HG03571 (cell line): ENCODE data around the gene DTL.

ENCODE experiments used
- ATAC-seq: cut with Tn5 transposase; IDR thresholded peaks from one replicate; pipeline ENCODE4 v1.9.1; 2021; ENCODE audit not compliant: unreplicated experiment

Gene DTL

DNA sequence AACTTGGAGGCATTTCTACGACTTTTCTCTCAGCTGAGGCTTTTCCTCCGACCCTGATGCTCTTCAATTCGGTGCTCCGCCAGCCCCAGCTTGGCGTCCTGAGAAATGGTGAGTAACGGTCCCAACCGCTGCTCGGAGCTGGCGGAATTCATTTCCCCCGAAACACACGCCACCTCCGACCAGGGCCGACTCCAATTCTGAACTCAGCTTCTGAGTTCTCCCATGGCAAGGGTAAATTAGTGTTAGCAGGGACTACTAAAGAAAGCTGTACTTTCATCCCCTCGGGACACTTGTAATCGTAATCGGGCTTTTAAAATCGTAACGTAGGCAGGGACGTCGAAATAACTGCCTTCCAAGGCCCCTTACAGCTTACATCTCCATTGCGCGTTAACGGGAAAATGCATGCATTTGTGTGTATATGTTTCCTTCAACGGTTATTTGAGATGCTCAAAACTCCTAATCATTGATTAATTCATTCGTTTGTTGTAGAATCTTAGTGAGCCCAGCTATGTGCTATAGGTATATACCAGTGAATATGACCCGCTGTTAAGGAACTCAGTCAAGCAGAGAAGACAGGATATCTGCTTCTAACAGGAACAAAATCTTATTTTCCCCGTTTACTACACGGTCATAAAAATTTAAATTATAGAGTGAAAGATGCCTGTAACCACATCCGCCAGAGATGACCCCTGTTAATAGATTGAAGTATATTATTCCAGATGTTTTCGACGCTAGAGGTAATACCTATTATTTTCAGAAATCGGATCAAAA lies 472 bp downstream of the DTL start:
- peak; percentile 15 for ATAC-seq

DNA sequence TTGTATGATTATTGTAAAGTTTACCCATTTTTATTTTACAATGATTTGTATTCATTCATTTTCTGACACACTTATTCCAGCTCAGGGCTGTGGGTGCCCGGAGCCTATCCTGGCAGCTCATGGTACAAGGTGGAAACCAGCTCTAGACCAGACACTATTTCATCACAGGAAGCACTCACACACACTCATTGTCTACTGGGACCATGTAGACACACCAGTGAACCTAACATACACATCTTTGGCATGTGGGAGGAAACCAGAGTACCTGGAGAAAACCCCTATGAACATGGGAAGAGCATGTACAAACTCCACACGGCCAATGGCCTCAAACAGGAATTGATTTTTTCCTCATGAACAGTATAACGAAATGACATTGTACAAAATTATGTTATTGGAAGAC lies 2.4 kb downstream of the DTL start:
- ATAC-seq, result no peak

DNA sequence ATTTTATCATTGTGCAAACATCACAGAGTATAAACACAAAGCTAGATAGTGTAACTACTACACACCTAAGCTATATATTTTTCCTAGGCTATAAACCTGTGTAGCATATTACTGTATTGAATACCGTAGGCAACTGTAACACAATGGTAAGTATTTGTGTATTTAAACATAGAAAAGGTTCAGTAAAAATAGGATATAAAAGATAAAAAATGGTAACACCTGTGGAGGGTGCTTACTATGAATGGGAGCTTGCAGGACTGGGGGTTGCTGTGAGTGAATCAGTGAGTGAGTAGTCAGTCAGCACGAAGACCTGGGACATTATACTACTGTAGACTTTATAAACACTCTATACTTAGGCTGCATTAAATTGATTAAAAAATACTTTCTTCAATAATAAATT lies 4.1 kb downstream of the DTL start:
- ATAC-seq, result no peak

DNA sequence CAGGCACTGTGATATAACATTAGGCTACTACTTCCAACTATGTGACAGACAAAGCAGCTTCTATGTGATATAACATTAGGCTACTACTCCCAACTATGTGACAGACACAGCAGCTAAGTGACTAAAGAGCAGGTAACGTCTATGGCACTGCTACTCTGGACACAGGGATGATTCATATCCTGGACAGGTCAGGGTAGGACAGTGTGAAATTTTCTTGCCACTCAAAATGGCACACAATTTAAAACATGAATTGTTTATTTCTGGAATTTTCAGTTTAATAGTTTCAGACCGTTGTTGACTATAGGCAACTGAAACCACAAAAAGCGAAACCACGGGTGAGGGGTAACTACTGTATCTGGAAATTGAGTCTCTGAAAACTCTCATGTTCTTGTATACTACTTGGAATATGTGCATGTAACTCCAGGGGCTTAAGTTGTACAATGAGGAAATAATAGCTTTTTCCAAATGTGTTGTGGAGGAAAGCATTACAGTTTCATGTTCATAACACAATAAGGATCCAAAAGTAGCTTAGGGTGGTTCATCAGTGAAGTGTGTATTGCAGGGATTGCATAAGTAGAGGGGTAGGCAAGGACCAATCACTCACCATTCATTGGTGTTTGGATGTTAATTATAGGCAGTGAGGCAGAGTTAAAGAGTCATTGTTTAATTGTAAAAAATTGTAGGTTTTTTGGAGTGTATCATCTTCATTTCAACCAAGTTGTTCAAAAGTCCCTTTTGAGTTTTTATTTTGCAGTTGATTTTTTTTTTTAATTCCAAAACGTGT lies 5.3 kb downstream of the DTL start:
- no peak for ATAC-seq

DNA sequence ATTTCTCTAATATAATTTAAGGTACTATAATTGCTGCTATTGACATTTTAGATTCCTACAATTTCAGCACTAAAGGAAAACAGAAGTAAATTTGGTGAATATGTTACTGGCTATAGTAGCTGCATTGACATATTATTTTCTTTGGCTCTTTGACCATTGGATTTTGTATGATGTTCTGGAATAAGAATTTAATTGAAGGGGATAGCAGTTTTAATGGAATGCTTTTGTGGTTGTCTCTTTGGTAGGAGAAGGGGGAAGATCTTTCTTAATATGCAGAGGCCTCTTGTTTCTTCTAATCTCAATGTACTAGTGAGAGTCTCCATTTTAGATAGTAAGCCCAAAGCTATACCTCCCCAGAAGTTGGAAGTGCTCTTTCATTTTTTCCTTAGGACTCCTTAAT lies 6.9 kb downstream of the DTL start:
- ATAC-seq, result no peak

DNA sequence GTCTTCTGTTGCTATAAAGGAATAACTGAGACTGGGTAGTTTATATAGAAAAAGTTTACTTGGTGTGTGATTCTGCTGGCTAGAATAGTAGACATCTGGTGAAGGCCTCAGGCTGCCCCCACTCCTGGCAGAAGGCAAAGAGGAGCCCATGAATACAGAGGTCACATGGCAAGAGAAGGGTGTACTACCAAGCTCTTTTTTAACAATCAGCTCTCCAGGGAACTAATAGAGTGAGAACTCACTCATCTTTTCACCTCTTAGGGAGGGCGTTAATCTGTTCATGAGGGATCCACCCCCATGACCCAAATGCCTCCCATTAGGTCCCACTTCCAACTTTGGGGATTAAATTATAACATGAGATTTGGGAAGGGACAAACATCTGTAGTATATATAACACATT lies 9.3 kb downstream of the DTL start:
- no peak for ATAC-seq

DNA sequence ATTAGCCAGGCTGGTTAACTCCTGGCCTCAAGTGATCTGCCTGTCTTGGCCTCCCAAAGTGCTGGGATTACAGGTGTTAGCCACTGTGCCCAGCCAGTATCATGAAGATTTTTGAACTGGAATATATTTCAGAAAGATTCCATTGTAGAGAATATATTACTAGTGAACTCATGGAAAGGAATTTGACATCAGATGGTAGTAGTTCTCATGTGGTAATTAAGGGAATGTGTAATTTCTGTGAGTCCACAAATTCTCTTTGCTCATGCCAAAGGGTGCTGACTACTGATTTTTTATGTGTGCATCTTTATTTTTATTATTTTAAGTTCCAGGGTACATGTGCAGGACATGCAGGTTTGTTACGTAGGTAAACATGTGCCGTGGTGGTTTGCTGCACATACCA lies 10.4 kb downstream of the DTL start:
- no peak for ATAC-seq

DNA sequence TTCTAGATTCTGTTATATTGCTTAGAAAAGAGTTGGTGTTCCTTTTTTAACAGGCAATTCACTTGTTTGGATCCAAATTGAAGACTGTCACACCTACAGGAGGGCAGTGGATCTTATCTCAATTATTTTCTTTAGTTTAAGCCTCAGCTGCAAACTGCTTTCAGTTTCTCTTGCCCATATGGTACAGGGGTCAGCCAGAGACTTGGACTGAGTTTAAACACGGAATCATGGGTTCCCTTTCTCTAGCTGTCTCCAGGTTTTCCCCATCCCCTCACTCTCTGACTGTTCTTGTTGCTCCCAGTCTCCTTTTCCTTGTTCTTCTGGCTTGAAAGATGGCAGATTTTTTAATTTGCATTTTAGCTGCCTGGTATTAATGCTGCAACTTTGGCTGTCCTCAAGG lies 18.4 kb downstream of the DTL start:
- ATAC-seq, result no peak

DNA sequence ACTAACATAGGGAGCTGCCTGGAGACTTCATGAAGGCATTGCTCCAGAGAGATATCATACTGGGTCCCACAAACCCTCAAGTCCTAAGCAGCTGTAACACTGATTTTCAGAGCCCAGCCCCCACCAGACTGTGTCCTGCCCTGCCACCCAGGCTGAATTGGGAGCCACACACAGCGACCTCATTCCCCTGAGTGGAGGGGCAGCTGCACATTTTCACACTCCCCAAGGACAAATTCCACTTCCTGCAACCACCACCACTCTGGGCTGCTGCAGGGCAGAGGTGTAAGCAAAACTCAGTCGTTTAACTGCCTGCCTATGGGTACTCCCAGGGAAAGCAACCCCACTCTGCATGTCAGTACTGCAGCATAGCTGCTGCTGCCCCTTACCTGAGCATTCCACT lies 19.8 kb downstream of the DTL start:
- no peak for ATAC-seq

DNA sequence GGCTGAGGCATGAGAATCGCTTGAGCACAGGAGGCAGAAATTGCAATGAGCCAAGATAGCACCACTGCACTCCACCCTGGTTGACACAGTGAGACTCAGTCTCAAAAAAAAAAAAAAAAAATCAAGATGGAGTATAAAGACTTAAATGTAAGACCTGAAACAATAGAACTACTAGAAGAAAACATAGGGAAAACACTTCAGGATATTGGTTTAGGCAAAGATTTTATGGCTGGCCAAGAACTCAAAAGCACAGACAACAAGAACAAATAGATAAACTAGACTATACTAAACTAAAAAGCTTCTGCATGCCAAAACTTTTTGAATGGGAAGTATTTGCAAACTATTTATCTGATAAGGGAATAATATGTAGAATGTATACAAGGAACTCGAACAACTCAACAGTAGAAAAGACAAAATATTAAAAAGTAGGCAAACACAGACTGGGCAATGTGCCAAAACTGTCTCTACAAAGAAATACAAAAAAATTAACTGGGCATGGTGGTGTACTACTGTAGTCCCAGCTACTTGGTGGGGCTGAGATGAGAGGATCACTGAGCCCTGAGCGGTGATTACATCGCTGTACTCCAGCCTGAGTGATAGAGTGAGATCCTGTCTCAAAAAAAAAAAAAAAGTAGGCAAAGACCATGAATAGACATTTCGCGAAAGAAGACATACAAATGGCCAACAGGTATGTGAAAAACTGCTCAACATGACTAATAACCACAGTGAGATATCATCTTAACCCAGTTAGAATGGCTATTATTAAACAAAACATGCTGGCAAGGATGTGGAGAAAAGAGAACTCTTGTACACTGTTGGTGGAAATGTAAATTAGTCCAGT lies 25.3 kb downstream of the DTL start:
- ATAC-seq, result no peak

DNA sequence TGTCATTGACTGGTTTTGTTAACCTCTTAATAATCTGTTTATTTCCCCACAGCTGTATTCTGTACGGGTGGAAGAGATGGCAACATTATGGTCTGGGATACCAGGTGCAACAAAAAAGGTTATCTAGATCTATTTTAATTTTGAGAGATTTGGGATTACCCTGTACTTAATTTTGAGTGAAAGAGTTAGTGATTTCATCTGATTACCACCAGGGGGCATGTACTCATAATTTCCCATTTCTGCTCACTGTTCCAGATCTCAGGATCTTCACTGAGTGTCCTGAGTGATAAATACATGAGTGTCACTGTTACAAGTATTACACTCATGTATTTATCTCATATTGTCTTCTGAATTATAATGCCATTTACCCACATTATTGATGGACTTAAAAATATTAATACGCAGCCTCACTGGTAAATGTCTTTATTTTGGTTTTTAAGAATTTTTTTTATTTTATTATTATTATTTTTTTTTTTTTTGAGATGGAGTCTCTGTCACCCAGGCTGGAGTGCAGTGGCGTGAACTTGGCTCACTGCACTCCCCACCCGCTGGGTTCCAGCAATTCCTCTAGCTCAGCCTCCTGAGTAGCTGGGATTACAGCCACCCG lies 27.4 kb downstream of the DTL start:
- no peak for ATAC-seq

DNA sequence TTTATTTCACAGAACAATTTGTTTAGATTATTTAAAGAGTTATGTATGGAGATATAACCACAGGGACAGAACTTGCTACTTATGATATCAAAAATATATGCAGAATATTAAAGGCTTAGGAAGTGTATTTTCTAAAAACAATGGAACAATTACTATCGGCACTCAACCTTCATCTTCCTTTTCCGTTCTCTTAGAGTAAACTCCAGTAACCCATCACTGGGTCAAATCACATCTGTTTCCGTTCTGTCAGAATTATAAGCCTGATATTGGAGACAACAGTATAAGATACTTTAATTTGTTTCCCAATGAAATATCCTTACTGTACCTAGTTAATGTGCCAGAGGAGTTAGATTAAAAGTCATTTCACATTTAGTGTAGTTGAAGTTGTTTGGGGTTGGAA lies 32.2 kb downstream of the DTL start:
- ATAC-seq, result no peak

DNA sequence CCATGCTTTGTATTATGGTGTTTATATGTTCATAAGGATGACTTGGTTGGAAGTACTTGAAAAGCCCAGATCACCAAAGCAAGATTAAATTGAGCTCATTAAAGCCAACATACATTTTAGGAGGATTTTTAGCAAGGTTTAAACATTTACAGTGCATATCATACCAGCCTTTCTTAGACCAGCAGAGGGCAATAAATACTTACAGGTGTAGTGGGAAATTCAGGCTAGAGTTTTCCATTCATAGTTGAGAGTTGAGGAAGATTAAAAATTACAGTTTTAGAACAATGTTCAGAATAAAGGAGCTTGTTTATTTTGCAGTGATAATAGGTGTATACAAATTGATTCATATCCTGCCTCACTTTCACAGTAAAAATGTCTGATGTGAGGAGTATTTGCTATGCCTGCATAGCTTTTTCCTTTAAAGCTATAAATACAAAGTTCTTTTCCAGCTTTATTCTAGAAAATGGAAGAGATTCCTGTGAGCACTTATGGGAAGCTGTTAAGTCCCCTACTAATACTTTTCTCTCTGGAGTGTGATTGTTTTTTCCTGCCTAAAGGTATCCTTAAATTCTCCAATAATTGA lies 35.3 kb downstream of the DTL start:
- no peak for ATAC-seq

DNA sequence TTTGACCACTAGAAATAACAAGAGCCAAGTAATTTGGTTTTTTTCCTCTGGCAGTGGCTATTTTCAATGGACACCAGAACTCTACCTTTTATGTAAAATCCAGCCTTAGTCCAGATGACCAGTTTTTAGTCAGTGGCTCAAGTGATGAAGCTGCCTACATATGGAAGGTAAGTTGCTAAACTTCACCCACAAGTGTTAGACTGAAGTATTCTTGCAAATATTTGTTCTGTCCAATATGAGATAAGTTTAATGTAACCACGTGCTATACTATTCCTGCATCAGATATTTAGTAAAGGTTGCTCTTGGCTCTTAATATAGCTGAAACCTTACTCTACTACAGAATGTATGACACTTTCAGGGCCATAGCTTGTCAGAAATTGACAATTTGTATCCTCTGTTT lies 36.5 kb downstream of the DTL start:
- ATAC-seq, result no peak

DNA sequence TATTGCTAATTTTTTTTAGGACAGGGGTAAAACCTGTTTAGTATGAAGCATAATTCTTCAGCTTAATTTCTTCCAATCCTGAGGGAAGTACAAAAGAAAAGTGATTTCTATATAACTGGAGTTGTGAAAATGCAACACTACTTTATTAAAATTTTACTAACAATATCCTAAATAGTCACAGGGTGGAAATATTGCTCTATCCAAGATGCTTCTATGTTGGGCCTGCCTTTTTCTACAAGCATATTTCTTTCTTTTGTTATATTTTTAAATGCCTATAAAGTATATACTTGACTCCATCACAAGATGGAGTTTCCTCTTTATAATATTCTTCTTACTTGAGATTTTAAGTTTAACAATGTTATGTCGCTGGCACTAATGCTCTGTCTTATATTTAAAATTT lies 37.9 kb downstream of the DTL start:
- no peak for ATAC-seq

DNA sequence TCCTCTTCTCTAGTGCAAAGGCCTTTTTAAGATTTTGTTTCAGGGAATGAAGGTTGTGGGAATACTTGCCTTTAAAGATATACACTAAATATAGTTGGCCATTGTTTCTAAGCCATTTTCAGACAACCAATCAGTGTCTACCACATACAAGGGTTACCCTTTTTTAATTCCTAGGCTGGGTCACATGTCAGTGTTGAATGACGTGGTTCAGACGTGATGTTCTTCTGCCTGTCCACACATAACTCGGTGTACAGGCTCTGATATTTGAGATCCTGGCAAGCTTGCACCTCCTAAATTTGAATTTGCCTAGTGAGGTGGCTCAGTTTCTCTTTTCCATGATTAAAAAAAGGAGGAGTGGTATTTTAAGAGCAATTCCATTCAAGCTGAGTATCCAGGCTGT lies 38.8 kb downstream of the DTL start:
- no peak for ATAC-seq

DNA sequence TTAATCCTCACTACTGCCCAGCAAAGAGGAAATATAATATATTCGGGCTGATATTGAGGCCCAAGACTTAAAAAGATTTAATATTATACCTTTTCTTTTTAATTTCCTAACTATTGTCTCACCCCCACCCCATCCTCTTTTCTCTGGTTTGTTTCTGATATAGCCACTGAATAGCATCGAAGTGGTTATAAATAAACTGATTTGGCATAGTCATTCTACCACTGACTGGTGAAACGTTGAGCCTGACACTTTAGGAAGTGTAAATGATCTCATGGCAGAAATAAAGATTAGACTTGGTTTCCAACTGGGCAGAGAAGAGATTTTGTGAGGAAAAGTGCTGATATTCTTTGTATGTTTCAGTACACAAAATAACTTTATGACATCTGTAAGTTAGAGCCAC lies 39.3 kb downstream of the DTL start:
- ATAC-seq, result no peak

DNA sequence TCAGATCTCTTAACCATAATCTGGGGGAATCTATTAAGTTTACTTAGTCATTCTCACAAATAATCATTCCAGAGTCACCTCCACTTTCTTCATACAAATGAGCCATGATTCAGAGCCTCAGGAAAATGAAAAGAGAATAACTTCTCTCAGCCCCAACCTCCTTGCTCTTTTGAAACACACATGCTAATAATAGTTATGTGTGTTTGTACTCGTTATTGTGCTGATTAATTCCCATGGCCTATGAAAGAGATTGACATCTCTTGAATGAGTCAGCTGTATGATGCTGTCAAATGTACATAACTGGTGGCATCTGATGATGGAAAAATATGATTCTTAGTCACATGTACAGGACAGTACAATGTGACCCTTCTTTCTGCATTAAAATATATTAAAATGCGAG lies 41.5 kb downstream of the DTL start:
- no peak for ATAC-seq

DNA sequence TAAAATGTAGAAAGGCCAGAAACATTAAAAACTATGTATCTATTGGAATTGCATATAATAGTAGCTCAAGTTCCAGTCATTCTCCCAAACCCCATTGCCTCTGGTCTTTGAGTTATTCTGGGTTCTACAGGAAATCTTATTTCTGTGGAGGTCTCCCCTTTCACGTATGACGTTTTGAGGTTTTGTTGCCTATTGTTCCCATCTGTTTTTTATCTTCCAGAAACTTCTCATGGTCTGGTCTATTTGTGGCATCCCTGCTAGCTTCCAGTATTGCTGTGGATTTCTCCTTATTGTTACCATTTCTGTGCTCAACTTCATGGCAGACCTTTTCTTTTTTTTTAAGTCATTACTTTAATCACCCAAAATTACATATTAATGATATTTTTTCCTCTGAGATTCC lies 43.3 kb downstream of the DTL start:
- ATAC-seq, result no peak

DNA sequence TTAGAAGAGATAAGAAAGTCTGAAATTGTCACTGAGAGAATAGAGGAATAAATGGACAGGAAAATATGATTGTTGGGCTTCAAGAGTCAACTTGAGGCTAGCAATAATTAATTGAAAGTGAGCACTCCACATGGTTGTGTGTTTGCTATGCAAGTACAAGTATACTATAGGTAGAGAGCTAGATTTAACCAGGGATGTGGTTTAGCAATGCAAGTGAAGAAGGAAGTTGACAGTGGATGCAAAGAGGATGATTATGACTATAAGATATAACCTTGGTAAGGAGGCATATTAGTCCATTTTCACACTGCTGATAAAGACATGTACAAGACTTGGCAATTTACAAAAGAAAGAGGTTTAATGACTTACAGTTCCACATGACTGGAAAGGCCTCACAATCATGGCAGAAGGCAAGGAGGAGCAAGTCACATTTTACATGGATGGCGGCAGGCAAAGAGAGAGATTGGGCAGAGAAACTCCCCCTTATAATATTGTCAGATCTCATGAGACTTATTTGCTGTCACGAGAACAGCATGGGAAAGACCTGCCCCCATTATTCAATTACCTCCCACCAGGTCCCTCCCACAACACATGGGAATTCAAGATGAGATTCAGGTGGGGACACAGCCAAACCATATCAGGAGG lies 47.3 kb downstream of the DTL start:
- ATAC-seq, result no peak
